Stimulated activated CD8-positive, alpha-beta memory T cell treated with anti-CD3 and anti-CD28 coated beads, Interleukin-2, amount 100 ng/mL, for 1 hour (primary cell): ENCODE results near the gene SMAGP.
A peak's percentile ranks its signal among the peaks of the same experiment; 100 is the strongest.
"Not testable (repeated sequence)": the region's sequence is repeated elsewhere in the genome, so short reads cannot be mapped to it uniquely, and the experiment has no call there.

ENCODE experiments used
- DNase-seq, 2 donors: peaks; one replicate each; pipeline ENCODE4 v3.0.0-alpha.2; 2020; ENCODE audit warnings: low read depth in 2 of 2

Gene SMAGP, protein sequence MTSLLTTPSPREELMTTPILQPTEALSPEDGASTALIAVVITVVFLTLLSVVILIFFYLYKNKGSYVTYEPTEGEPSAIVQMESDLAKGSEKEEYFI

DNA sequence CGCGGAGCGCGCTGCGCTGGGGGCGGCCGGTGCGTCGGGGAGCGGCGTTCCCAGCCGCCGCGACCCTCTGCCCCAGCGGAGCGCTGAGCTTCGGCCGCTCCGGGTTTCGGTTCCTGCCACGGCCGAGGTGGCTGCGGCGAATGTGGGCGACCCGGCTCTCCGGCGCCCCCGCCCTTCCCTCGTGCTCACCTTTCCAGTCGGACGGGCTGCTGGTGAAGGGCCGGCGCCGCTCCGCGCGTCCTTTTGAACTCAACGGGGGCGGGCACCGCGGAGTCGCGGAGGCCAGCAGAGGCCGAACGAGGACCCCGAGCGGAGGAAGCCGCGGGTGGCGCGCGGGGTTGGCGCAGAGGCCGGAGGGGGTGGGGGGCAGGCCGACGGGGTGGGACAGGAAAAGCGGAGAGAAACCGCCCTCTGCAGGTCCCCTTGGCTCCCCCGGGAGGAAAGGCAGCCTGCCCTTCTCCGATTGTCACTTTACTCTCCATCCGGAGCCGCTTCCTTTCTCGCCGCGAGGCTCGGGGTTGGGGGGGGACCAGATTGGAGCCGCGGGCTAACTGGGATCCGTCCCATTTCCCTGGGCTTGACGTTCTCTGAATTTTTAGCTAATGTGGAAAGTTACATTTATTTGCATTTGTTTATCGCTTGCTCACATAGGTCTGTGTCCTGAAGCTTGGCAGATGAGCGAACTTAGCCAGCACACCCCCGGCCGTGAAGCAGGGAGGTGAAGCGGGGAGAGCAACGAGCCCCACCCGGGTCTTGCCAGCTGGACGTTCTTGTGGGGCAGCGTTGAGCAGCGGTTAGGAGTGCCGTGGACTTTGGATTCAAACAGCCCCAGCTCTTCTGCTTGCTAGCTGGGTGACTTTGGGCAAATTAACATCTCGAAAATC, at the start of gene SMAGP:
TSS of gene SMAGP (minus strand) at position 349 of the 884 bp plus-strand sequence. CDS start 1,137 bp downstream, outside the sequence.
- peak in 1 of 2 donors; percentile 15 for DNase-seq

- peak in 1 of 2 donors; percentile 24 for DNase-seq
These were observed 48.8 kb upstream of the SMAGP start for GRCh38 chr12:51318846-51319599.

DNA sequence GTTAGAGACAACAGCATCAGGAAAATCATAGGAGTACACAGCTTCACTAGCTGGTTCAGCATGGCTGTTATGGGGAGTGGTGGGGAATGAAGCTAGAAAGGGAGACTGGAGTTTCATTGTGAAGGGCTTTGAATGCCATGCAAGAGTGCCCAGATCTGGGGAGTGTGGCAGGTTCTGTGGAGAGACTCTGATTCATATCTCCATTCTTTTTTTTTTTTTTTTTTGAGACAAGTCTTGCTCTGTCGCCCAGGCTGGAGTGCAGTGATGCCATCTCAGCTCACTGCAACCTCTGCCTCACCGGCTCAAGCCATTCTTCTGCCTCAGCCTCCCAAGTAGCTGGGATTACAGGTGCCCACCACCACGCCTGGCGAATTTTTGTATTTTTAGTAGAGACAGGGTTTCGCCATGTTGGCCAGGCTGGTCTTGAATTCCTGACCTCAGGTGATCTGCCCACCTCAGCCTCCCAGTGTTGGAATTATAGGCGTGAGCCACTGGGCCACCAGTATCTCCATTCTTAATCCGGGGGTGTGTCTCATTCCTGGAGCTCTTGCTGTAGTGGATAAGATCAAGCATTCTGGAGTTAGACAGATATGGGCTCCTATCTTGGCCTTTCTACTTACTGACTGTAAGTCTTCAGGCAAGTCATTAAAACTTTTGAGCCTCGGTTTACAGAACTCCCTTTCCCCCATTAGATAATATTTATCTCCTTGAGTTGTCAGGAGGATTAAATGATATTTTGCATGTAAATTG, 48.0 kb upstream of the SMAGP start:
- not testable (repeated sequence) for DNase-seq

GRCh38 chr12:51311389-51311788, 41.2 kb upstream of the SMAGP start:
- DNase-seq: no peak

GRCh38 chr12:51307655-51308593, 37.7 kb upstream of the SMAGP start:
- no peak for DNase-seq

GRCh38 chr12:51306507-51306906, 36.3 kb upstream of the SMAGP start:
- no peak for DNase-seq

GRCh38 chr12:51300768-51301167, 30.6 kb upstream of the SMAGP start:
- not testable (repeated sequence) for DNase-seq

DNA sequence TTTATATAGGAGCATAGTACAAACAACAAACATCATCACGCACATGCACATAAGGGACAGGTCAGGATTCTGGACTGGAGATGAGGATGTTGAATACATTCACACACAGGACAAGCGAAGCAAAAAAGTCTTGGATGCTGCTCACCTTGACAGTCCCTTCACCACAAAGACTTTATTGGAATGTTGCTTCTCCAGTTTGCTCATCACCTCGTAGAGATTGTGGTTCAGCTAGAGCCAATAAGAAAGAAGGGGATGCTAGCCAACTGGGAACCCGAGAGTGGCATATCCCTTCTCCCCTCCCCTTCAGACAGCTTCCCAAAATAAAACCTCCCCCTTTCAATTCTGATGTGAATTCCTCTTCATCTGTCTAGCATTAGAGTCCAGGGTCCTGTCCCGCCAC, 25.4 kb upstream of the SMAGP start:
- DNase-seq: no peak

- not testable (repeated sequence) for DNase-seq
These were observed 23.9 kb upstream of the SMAGP start for GRCh38 chr12:51294097-51294496.

- no peak for DNase-seq
These were observed 23.5 kb upstream of the SMAGP start for GRCh38 chr12:51293696-51294095.

- not testable (repeated sequence) for DNase-seq
These were observed 21.6 kb upstream of the SMAGP start for GRCh38 chr12:51291603-51292513.

DNA sequence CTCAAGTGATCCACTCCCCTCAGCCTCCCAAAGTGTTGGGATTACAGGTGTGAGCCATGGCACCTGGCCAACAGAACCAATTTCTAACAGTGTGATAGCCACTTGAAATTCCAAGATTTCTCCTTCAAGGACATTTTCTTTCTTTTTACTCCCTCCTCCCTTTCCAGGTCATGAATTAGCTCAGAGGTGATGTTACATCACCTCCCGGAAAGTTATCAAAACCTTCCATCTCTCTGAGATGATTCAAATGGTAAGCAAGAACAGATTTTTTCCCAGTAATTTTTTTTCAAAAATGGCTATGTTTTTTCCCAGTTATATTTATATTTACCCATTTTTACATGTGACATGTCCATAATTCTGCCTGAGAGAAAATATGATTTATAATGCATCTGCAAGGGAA, 15.6 kb upstream of the SMAGP start:
- DNase-seq: no peak

DNA sequence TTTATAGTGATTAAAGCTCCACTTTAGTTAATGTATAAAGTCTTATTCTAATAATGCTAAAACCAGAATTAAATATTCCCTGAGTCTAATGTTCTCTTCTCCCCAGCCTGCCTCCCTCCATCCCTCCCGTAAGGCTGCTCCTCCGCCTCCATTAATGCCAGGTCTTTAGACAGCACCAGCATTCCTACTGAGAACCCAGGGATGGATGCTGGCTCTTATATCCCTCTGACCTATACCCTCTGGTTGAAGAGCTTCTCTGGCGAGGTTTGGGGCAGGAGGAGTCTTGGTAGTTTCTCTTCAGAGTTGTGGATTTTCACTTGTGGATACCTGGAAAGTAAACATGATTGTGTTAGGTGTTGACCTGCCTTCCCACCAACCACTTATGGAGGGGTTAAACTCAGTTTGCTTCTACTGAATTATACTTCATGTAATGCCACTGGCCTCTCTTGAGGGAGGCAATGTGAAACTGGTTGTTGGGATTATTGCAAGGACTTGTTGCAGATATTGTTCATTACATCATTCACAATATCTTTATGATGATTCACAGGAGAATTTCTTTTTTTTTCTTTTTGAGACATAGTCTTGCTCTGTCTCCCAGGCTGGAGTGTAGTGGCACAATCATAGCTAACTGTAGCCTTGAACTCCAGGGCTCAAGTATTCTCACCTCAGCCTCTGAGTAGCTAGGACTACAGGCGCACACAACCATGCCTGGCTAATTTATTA, 11.1 kb upstream of the SMAGP start:
- no peak for DNase-seq

- DNase-seq: no peak
These were observed 4.9 kb upstream of the SMAGP start for GRCh38 chr12:51275088-51275487.

GRCh38 chr12:51272810-51273209, 2.6 kb upstream of the SMAGP start:
- DNase-seq: not testable (repeated sequence)

DNA sequence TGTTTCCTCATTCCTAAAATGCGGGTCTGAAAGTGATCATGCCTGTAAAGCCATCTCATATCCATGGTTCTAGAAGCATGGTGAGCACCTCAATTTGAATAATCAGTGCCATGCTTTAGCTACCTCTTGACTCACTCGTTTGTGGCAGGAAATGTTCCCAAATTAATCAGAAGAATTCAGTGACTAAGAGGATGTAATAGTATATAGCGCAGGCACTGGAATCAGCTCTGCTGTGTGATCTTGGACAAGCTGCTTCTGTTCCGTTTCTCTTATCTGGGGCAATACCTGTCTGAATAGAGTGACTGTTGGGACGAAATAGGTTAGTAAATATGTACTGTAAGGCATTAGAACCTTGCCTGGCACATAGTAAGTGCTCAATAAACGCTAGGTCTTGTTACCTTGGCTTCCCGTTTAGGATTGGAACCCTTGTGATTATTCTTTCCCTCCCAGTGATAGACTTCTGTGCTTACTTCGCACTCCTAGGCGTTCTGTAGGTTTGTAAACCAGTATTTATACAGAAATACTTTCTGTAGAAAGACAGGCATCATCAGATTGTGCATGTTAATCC, 820 bp upstream of the SMAGP start:
- DNase-seq: no peak

GRCh38 chr12:51269174-51270066, 795 bp downstream of the SMAGP start:
- peak; percentile 13 to 44 for DNase-seq

DNA sequence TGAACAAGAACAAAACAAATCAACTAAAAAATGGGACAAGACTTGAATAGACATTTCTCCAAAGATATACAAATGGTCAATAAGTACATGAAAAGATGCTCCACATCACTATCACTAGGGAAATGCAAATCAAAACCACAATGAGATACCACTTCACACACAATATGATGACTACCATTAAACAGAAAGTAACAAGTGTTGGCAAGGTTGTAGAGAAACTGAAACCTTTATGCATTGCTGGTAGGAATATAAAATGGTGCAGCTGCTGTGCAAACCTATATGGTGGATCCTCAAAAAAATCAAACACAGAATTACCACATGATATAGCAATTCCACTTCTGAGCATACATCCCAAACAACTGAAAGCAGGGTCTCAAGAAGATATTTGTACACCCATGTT, 5.2 kb downstream of the SMAGP start:
- no peak for DNase-seq
